Right lobe of liver (tissue), 6 donors: ENCODE data around the gene MKNK1. TPM values are rescaled to one million over a fixed set of nuclear protein-coding genes. Genes with fewer than 3 reads are reported as not detected.

Experiments
- ATAC-seq, 4 donors: fragments of 200-7000 bp; cut with Tn5 transposase; one replicate each; pipeline ENCODE4 v1.9.1; 2020; ENCODE audit warnings: mild to moderate bottlenecking in 4 of 4, moderate library complexity in 4 of 4
- DNase-seq, 3 donors: peaks; one replicate each; pipeline ENCODE4 v3.0.0-alpha.2; 2020
- H3K27ac ChIP-seq, 3 donors: fragments of 200-600 bp; one replicate each; pipeline ENCODE4 v1.8.0; 2022
- H3K27me3 ChIP-seq, 2 donors: fragments of 200-600 bp; one replicate each; pipeline ENCODE4 v1.8.0; 2022
- H3K36me3 ChIP-seq, 4 donors: fragments of 200-600 bp; sonication (generic) in 1 of 4; one replicate each; pipeline versions ENCODE4 v1.5.1 to v1.8.0; 2017 to 2022; ENCODE audit warnings: control low read depth in 1 of 4
- H3K4me1 ChIP-seq, 4 donors: fragments of 200-600 bp; sonication (generic) in 1 of 4; one replicate each; pipeline versions ENCODE4 v1.5.1 to v1.8.0; 2017 to 2022; ENCODE audit warnings: control low read depth in 1 of 4
- H3K4me3 ChIP-seq, 3 donors: fragments of 200-600 bp; one replicate each; pipeline ENCODE4 v1.8.0; 2022
- H3K9me3 ChIP-seq, 4 donors: fragments of 200-600 bp; sonication (generic) in 1 of 4; one replicate each; pipeline versions ENCODE4 v1.5.1 to v1.8.0; 2017 to 2022; ENCODE audit warnings: control low read depth in 1 of 4
- POLR2A ChIP-seq: fragments of 450-650 bp; IDR thresholded peaks from one replicate; pipeline ENCODE4 v1.6.1; 2017; ENCODE audit warnings: antibody characterized with exemption, mild to moderate bottlenecking
- WGBS: methylation state at CpG from one replicate; pipeline ENCODE4 v1.1.6; 2018; ENCODE audit warnings: low coverage, low lambda C conversion rate; ENCODE audit not compliant: insufficient coverage; ENCODE audit errors: missing lambda C conversion rate; 5-methylcytosine and 5-hydroxymethylcytosine counted together
- intact Hi-C, 2 donors: fragments of 100-400 bp; cut with DNase I; formaldehyde crosslinking; loops; one replicate each; pipeline versions ENCODE4 v1.11.2 to v1.14.1; 2022
- total RNA-seq, 6 experiments: library from RNA; depleted of rRNA in 2 of 6; stranded (reverse); fragments of >200 nt in 2 of 6; fragmentation: NEBNext Ultra II Directional in 3 of 6; extraction: Animal tissue kit (Norgen Biotek cat#: 25700) in 3 of 6; gene quantifications; one replicate each; pipeline versions ENCODE4 v1.1.0 to v1.2.4, GENCODE V29; 2016 to 2023
- TF ChIP-seq, protein P1 (sequence below), 4 donors: fragments of 200-600 bp in 3 of 4; fragments of 450-650 bp in 1 of 4; IDR thresholded peaks; one replicate each; pipeline versions ENCODE4 v1.5.1 to v1.8.0; 2016 to 2022; ENCODE audit warnings: antibody characterized with exemption in 4 of 4, mild to moderate bottlenecking in 2 of 4
- donor health status: DM: no; HTN: yes; CAD: no.
- donor health status: DM: no; HTN: no; CAD: no.
- donor health status: DM: no; HTN: no; CAD: no.
- donor health status: DM: no; HTN: yes; CAD: no.
- donor health status: DM: no; HTN: yes; CAD: no.

Gene MKNK1
- total RNA-seq, 6 experiments from 2014 or later = 17.5 to 27.2 (median 20.8) TPM

GRCh38 chr1:46611691-46612221, 7.7 kb upstream of the MKNK1 start:
- no peak for TF ChIP-seq POLR2A
- TF ChIP-seq, protein P1, sequence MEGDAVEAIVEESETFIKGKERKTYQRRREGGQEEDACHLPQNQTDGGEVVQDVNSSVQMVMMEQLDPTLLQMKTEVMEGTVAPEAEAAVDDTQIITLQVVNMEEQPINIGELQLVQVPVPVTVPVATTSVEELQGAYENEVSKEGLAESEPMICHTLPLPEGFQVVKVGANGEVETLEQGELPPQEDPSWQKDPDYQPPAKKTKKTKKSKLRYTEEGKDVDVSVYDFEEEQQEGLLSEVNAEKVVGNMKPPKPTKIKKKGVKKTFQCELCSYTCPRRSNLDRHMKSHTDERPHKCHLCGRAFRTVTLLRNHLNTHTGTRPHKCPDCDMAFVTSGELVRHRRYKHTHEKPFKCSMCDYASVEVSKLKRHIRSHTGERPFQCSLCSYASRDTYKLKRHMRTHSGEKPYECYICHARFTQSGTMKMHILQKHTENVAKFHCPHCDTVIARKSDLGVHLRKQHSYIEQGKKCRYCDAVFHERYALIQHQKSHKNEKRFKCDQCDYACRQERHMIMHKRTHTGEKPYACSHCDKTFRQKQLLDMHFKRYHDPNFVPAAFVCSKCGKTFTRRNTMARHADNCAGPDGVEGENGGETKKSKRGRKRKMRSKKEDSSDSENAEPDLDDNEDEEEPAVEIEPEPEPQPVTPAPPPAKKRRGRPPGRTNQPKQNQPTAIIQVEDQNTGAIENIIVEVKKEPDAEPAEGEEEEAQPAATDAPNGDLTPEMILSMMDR (IDR thresholded peaks at IDR 0.05) = no peak
- Histone ChIP-seq H3K4me3 (no peak overlapping the region), H3K36me3 (peaks cover 0 to 16% (median 4%) of the 10 kb centered on the region in 4 donors), H3K27ac (no peak overlapping the region), H3K27me3 (no peaks in the 10 kb centered on the region), H3K4me1 (peaks cover 0 to 22% (median 4%) of the 10 kb centered on the region in 4 donors), H3K9me3 (no peaks in the 10 kb centered on the region)
- intact Hi-C loops = no loop called here
- ATAC-seq = no peak
- no peak for DNase-seq
- WGBS = no CpG with 5 or more reads among the region's 7 CpGs

- peaks cover 0 to 16% (median 4%) of the 10 kb centered on the region in 4 donors for H3K36me3 ChIP-seq
- no peak overlapping the region for H3K4me3 ChIP-seq
- H3K9me3 ChIP-seq = no peaks in the 10 kb centered on the region
- no peak overlapping the region for H3K27ac ChIP-seq
- peaks cover 0 to 16% (median 2%) of the 10 kb centered on the region in 4 donors for H3K4me1 ChIP-seq
- H3K27me3 ChIP-seq = no peaks in the 10 kb centered on the region
- WGBS = 87% methylated on average over 5 of the region's 7 CpGs
- TF ChIP-seq, protein P1 (IDR thresholded peaks at IDR 0.05) = no peak
- TF ChIP-seq POLR2A = no peak
- intact Hi-C loops = no loop called here
- ATAC-seq (no peak), DNase-seq (no peak)
Observed at GRCh38 chr1:46607345-46608130, 3.5 kb upstream of the MKNK1 start.

DNA sequence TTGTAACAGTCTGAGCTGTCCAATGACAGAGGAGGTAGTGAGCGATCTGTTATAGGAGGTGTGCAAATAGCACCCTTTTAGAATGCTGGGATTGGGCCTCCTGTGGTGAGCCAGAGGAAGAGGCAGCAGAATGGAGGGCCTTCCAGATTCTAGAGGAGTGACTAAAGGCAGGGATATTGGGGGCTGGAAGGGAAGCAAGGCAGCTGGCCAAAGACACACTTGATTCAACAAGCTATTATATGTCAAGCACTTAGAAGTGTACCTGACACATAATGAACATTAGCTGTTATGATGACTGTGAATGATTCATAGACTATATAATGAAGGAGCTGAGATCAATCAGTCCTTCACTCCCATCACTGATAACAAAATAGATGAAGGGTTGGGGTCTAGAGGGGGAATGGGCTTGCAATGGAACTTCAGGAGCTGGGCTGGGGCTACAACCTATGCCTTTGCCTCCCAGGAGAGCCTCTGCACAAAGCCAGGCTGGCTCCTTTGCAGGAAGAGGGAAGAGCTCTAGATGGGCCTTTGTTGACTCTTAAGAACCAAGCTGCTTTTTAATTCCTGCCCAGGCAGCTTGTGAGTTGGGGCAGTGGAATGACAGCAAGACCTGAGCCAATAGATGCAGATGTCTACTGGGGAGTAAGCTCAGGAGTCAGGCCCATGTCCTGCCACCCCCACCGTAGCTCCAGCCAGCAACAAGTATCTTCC, 2.3 kb upstream of the MKNK1 start:
- H3K4me1 ChIP-seq = peaks cover 0 to 14% (median 2%) of the 10 kb centered on the region in 4 donors
- H3K9me3 ChIP-seq = no peaks in the 10 kb centered on the region

DNA sequence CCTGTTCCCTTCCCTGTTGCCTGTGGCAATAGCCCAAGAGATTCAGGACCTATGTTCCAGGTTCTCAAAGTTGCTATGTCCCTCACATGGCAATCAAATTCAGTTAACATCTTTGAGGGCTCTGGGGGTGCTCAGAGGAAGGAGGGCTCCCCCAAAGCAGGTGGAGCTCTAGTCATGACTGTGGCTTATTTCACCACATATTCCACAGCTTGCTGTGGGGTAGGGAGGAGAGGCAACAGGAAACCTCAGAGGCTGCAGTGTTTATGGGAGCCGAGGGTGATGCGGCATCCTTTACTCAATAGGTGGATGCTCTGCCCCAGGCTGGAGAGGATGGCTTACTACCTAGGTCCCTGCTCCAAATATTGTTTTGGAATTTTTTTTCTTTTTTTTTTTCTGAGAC, 1.2 kb upstream of the MKNK1 start:
- no peak for ATAC-seq
- peaks cover 0 to 14% (median 2%) of the 10 kb centered on the region in 4 donors for H3K4me1 ChIP-seq
- intact Hi-C loops = no loop called here

More for the DNA sequence above, 2.3 kb upstream of the MKNK1 start:
- TF ChIP-seq, protein P1 (IDR thresholded peaks at IDR 0.05) = no peak
- no peak for TF ChIP-seq POLR2A
- H3K36me3 ChIP-seq = peaks cover 0 to 16% (median 4%) of the 10 kb centered on the region in 4 donors
- no peak overlapping the region for H3K27ac ChIP-seq
- no peaks in the 10 kb centered on the region for H3K27me3 ChIP-seq
- H3K4me3 ChIP-seq = no peak overlapping the region
- 94% methylated on average over 1 of the region's 2 CpGs for WGBS
- intact Hi-C loops = no loop called here
- no peak for DNase-seq
- no peak for ATAC-seq

More for the DNA sequence above, 1.2 kb upstream of the MKNK1 start:
- 50% methylated on average over 2 of the region's 2 CpGs for WGBS
- no peak overlapping the region for H3K4me3 ChIP-seq
- no peak for DNase-seq
- no peak overlapping the region for H3K27ac ChIP-seq
- TF ChIP-seq POLR2A = no peak
- TF ChIP-seq, protein P1 (IDR thresholded peaks at IDR 0.05) = no peak
- H3K36me3 ChIP-seq = peaks cover 0 to 9% (median 4%) of the 10 kb centered on the region in 4 donors
- H3K9me3 ChIP-seq = no peaks in the 10 kb centered on the region
- H3K27me3 ChIP-seq = no peaks in the 10 kb centered on the region
